Adipocyte (in vitro differentiated cells): ENCODE data around the gene FIGN.
A peak's percentile ranks its signal among the peaks of the same experiment; 100 is the strongest.

Experiments
- DNase-seq: peaks from one replicate; pipeline ENCODE4 v3.0.0-alpha.2; 2015; ENCODE audit warnings: low read depth
- H3K27me3 ChIP-seq: replicated peaks from 2 replicates; pipeline ENCODE4 v1.7.0; 2013; ENCODE audit warnings: mild to moderate bottlenecking, low read length, moderate library complexity; ENCODE audit not compliant: control insufficient read depth, insufficient read depth
- H3K36me3 ChIP-seq: 2 replicates; pipeline ENCODE4 v1.7.0; 2013; ENCODE audit warnings: low read length, mild to moderate bottlenecking, moderate library complexity; ENCODE audit not compliant: control insufficient read depth, insufficient read depth, severe bottlenecking
- H3K4me1 ChIP-seq: 2 replicates; pipeline ENCODE4 v1.7.0; 2013; ENCODE audit warnings: mild to moderate bottlenecking, low read length, moderate library complexity; ENCODE audit not compliant: control insufficient read depth, insufficient read depth
- H3K4me3 ChIP-seq: 2 replicates; pipeline ENCODE4 v1.7.0; 2013; ENCODE audit warnings: mild to moderate bottlenecking, low read length, moderate library complexity
- H3K9ac ChIP-seq: 2 replicates; pipeline ENCODE4 v1.7.0; 2013; ENCODE audit warnings: mild to moderate bottlenecking, low read length, moderate library complexity
- H3K9me3 ChIP-seq: 2 replicates; pipeline ENCODE4 v1.7.0; 2013; ENCODE audit warnings: mild to moderate bottlenecking, low read length, moderate library complexity; ENCODE audit not compliant: control insufficient read depth

Gene FIGN

DNA sequence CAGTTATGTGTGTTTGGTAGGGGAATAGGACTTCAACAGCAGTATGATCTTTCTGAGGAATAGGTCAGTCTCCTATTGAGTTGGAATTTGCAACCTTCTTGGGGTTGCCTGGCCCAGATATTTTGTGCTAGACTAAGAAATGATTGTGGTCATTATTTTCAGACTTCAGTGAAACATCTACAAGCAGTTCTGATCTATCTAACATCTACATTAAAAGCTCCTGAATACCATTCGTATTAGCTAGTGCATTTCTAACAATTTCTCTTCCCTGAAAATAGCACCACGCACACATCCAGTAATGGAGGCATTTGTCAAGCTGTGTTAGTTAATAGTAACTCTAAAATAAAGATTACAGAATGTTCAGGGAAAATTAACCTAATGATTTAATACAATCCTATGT is 179.3 kb downstream of the FIGN start:
- H3K9me3 ChIP-seq: no peaks in the 10 kb centered on the region
- peaks cover 7% of the 10 kb centered on the region for H3K4me1 ChIP-seq
- H3K27me3 ChIP-seq: no peaks in the 10 kb centered on the region
- H3K36me3 ChIP-seq: no peaks in the 10 kb centered on the region
- H3K4me3 ChIP-seq: no peak overlapping the region
- DNase-seq: no peak
- no peak overlapping the region for H3K9ac ChIP-seq

DNA sequence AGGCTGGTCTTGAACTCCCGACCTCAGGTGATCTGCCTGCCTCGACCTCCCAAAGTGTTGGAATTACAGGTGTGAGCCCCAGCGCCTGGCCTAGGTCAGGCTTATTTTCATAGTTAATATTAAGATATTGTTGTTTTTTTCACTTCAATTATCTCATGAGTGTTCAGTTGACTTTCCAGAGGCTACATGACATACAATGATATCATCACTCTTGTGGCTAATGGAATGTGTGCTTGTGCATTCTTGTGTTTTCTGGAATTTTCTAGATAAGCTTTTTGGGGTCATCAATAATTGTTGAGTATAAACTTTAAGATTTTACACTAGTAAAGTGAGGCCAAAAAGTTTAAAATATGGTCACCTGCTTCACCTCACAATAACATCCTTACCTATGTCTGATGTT is 180.9 kb downstream of the FIGN start:
- peaks cover 7% of the 10 kb centered on the region for H3K4me1 ChIP-seq
- H3K9me3 ChIP-seq: no peaks in the 10 kb centered on the region
- DNase-seq: no peak
- H3K9ac ChIP-seq: no peak overlapping the region
- H3K36me3 ChIP-seq: no peaks in the 10 kb centered on the region
- no peak overlapping the region for H3K4me3 ChIP-seq
- no peaks in the 10 kb centered on the region for H3K27me3 ChIP-seq

DNA sequence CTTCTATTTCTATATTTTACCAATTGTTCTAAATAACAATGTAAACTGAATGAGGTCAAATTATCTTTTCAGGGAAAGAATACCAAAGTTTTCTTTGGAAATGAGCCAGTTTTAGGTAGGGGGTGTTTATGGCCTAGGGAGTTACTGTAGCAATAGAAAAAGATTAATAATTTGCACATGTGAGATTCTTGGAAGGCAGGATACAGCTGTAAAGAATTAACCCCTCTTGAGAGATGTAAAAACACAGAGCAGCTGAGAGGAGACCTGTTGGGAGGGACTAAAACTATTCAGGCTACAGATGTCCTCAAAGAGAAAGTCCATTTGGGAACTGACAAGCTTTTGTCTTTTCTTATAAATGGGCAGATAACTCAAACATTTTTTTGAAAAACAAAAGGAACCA is 182.2 kb downstream of the FIGN start:
- no peak for DNase-seq
- H3K27me3 ChIP-seq: no peaks in the 10 kb centered on the region
- H3K36me3 ChIP-seq: no peaks in the 10 kb centered on the region
- no peak overlapping the region for H3K4me3 ChIP-seq
- peaks cover 7% of the 10 kb centered on the region for H3K4me1 ChIP-seq
- H3K9me3 ChIP-seq: no peaks in the 10 kb centered on the region
- no peak overlapping the region for H3K9ac ChIP-seq

DNA sequence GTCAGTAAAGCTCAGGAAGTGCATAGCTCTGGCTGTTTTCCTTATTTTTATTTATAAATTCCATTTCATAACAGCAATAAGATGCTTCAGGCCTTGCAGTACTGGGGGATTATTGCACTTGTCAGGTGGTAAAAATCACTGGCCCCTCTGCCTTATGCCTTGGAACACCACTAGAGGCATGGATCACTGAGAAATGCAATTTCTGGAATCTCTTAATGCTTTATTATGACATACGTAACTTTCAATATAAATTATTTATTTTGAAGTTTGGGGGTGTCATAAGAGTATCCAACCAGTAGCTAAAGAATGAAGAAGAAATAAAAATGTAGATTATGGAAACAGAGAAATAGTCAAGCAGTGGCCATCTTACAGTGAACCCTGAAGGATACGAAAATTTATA is 183.1 kb downstream of the FIGN start:
- DNase-seq: no peak
- Histone ChIP-seq H3K9me3 (no peaks in the 10 kb centered on the region), H3K36me3 (no peaks in the 10 kb centered on the region), H3K9ac (no peak overlapping the region), H3K4me3 (no peak overlapping the region), H3K4me1 (peaks cover 7% of the 10 kb centered on the region), H3K27me3 (no peaks in the 10 kb centered on the region)

DNA sequence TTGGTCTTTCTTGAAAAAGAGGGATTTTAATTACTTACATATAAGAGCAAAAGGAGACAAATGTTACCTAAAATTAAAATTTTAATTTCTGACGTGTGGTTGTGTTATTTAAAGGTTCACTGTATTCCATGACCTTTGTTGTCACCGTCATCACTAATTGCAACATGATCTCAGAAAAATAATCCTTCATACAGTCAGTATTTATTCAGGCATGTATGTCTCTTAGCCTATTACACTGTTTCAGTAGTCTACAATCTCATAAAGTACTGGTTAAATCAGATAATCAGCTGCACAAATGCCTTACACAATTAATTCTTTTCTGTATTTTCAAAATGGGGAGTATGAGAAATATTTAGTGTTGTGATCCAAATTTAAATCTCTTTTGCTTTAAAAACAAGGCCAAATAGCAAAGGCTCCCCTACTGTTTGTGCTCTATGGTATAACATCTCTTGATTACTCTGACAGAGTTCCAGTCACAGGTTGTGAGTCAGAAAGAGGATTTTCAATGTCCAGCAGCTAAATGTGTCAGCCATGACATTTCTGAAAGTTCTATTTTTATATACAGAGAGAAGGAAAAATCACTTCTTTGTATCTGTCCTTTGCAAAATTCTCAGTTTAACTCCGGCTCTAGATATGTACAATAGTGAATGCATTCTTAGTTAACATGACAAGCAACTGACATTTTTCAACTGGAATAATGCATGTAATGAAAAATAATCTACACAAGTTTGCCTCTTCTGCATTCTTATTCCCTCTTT is 184.0 kb downstream of the FIGN start:
- Histone ChIP-seq H3K4me3 (no peak overlapping the region), H3K27me3 (no peaks in the 10 kb centered on the region), H3K4me1 (peaks cover 7% of the 10 kb centered on the region), H3K9me3 (no peaks in the 10 kb centered on the region), H3K36me3 (no peaks in the 10 kb centered on the region), H3K9ac (no peak overlapping the region)
- DNase-seq: peak; percentile 51

DNA sequence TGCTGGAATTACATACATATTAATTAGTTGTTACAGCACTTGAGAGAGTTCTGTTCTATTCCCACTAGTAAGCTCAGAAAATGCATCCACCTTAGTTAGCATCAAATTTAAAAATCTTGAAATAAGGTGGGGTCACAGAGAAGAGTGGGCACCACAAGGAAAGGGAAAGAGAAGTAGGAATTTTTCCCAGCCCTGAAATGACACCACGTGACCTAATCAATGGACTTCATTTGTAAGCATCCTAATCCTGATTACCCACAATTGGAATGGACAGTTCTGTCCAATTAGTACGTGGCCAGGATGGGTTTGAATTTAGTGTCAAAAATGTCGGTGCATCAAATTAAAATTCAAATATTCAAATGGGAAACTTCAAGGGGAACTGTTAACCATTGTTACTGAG is 186.8 kb downstream of the FIGN start:
- Histone ChIP-seq H3K9me3 (no peaks in the 10 kb centered on the region), H3K9ac (no peak overlapping the region), H3K27me3 (no peaks in the 10 kb centered on the region), H3K4me3 (no peak overlapping the region), H3K36me3 (no peaks in the 10 kb centered on the region), H3K4me1 (peaks cover 7% of the 10 kb centered on the region)
- no peak for DNase-seq
